ENCODE measurements around the gene DDX1.

DNA sequence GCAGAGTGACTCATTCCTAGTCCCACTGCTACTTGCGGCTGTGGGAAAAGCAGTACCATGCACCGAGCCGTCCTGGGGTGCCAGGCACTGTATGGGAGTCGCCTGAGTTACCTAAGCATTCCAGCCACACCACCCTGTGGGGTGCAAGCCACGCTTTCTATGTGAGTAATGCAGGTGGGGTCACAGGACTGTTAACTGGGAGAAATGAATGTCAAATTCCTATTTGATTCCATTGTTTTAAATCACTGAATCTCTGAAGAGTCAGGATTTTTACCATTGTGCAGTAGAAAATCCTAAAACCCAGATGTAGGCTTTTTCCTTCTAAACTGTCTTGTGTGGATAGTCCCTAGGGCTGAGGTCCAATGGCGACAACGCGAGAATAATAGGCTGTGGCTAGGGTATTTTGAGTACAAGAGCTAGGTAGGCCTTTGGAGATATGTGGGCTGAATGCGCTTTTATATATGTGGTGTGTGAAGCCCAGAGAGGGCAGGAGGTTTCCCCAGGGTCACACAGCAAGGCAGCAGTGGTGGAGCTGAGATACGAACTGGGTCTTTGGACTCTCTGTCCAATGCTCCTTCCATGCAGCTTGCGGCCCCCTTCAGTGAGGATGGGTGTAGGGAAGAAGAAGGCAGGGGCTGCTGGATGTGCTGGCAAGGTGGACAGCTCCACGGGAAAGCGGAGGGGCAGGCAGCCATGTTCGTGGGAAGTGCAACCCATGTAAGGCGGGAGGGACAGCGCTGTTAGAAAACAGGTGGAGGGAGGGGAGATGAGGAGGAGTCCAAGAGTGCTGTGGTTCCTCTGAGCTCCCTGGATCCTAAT lies 83.2 kb downstream of the DDX1 start:
- TF ChIP-seq EP300 (IDR thresholded peaks at IDR 0.05) (no peak), CTCF (IDR thresholded peaks at IDR 0.05) (no peak)

Data from esophagus muscularis mucosa (tissue), 3 donors.